HL-60 (cell line): ENCODE results near the gene WDR17.

Source experiments
- DNase-seq, 2 experiments: peaks; one replicate each; pipeline ENCODE4 v3.0.0-alpha.2; 2010 to 2020; ENCODE audit warnings: low read depth in 1 of 2, low spot score in 1 of 2
- H3K27ac ChIP-seq: fragments of 250-450 bp; sonication (Bioruptor Pico); replicated peaks from 2 replicates; pipeline ENCODE4 v1.5.1; 2020; ENCODE audit warnings: mild to moderate bottlenecking, moderate library complexity
- H3K27me3 ChIP-seq: fragments of 250-450 bp; sonication (Bioruptor Pico); 2 replicates; pipeline ENCODE4 v1.5.1; 2021; ENCODE audit warnings: mild to moderate bottlenecking, moderate library complexity; ENCODE audit not compliant: insufficient read depth, poor library complexity, severe bottlenecking
- H3K4me3 ChIP-seq: replicated peaks from 2 replicates; pipeline ENCODE4 v1.5.1; 2011; ENCODE audit warnings: mild to moderate bottlenecking, control low read depth, low read length; ENCODE audit not compliant: insufficient read depth
- CTCF ChIP-seq: IDR thresholded peaks from one replicate; pipeline ENCODE4 v1.5.1; 2011; ENCODE audit warnings: low read length, control low read depth, inconsistent platforms; ENCODE audit not compliant: insufficient read depth
- GABPA ChIP-seq: IDR thresholded peaks from 2 replicates; pipeline ENCODE4 v1.6.1; 2012; ENCODE audit warnings: low read depth
- POLR2AphosphoS5 ChIP-seq: IDR thresholded peaks from 2 replicates; pipeline ENCODE4 v1.6.1; 2012; ENCODE audit warnings: low read depth
- REST ChIP-seq: IDR thresholded peaks from 2 replicates; pipeline ENCODE4 v1.6.1; 2012; ENCODE audit warnings: low read depth; ENCODE audit not compliant: insufficient replicate concordance
- SPI1 ChIP-seq: IDR thresholded peaks from 2 replicates; pipeline ENCODE4 v1.6.1; 2012; ENCODE audit warnings: low read depth, mild to moderate bottlenecking, borderline replicate concordance

WDR17 gene

DNA sequence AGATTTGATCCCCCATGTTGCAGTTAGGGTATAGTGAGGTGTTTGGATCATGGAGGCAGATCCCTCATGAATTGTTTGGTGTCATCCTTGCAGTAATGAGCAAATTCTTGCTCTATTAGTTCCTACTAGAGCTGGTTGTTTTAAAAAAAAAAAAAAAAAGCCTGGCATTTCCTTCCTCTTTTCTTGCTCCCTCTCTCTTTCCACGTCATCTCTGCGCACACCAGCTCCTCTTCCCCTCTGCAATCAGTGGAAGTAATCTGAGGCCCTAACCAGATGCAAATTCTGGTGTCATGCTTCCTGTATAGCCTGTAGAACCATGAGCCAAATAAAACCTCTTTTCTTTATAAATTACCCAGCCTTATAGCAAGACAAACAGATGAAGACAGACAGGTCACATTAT is 24.5 kb downstream of the WDR17 start:
- peak overlapping the region; percentile 59 for H3K27ac ChIP-seq
- H3K4me3 ChIP-seq = no peak overlapping the region
- H3K27me3 ChIP-seq = no peaks in the 10 kb centered on the region
- peak in 1 of 2 experiments; percentile 86 for DNase-seq
- TF ChIP-seq SPI1 = peak; percentile 64; the same call in 1 of the 2 replicates
- no peak for TF ChIP-seq CTCF
- no peak for TF ChIP-seq GABPA
- TF ChIP-seq REST = no peak
- TF ChIP-seq POLR2AphosphoS5 = no peak

DNA sequence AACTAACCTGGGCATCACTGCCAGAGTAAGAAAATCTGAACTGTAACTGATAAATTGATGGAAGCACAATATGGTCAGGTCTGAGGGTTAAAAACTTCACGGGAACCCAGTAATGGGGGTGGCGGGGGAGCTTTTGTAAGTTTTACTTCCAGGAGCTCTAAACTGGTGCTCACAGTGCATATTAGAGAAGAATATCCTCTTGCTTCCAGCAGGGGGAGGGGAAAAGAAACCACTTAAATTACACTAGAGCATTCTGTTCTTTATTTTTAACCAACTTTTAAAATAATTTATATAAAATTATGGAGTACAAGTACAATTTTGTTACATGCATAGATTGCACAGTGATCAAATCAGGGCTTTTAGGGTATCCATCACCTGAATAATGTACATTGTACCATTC is 33.7 kb downstream of the WDR17 start:
- Histone ChIP-seq H3K27me3 (no peaks in the 10 kb centered on the region), H3K4me3 (no peak overlapping the region), H3K27ac (no peak overlapping the region)
- TF ChIP-seq CTCF (no peak), POLR2AphosphoS5 (no peak), SPI1 (no peak), GABPA (no peak), REST (no peak)
- no peak for DNase-seq

DNA sequence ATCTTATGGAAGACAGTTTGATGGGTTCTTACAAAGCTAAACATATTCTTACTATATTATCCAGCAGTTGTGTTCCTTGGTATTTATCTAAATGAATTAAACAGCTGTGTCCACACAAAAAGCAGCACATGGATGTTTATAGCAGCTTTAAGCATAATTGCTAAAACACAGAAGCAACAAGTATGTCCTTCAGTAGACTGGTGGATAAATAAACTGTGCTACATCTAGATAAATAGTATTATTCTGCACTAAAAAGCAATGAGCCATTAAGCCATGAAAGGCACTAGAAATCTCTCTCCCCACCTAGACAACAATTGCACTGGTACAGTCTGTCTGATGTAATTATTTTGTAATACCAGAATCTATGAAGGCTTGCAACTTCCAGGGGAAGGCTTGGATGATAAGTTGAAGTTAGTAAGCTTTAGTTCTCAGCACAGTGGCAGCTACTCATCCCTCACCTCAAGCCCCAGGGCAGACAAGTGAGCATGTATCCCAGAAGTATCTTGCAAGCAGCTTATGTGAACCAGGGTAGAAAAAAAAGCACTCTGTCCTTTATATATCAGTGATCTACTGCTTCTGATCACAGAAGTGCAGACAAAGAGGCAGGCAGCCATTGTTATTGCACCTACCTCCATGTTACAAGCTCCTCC is 36.9 kb downstream of the WDR17 start:
- H3K27me3 ChIP-seq = no peaks in the 10 kb centered on the region
- no peak for TF ChIP-seq CTCF
- no peak for TF ChIP-seq GABPA
- no peak for TF ChIP-seq POLR2AphosphoS5
- no peak for TF ChIP-seq REST
- TF ChIP-seq SPI1 = no peak
- peak in 1 of 2 experiments; percentile 3 for DNase-seq

More for the DNA sequence above, 36.9 kb downstream of the WDR17 start:
- H3K4me3 ChIP-seq = no peak overlapping the region
- no peak overlapping the region for H3K27ac ChIP-seq
